Endodermal cell (in vitro differentiated cells): Measurements from ENCODE around the gene LIN28B. TPM values are rescaled to one million over a fixed set of nuclear protein-coding genes. Genes with fewer than 3 reads are reported as not detected.

ENCODE experiments used
- DNase-seq: peaks from one replicate; pipeline ENCODE4 v3.0.0-alpha.2; 2017
- H3K27ac ChIP-seq: 2 replicates; pipeline ENCODE4 v1.5.1; 2013; ENCODE audit warnings: mild to moderate bottlenecking, low read depth, low read length, moderate library complexity
- H3K27me3 ChIP-seq: 2 replicates; pipeline ENCODE4 v1.6.1; 2013; ENCODE audit warnings: mild to moderate bottlenecking, low read length, moderate library complexity; ENCODE audit not compliant: insufficient read depth, control insufficient read depth, poor library complexity, severe bottlenecking
- H3K36me3 ChIP-seq: 2 replicates; pipeline ENCODE4 v1.7.0; 2013; ENCODE audit warnings: mild to moderate bottlenecking, low read length, moderate library complexity; ENCODE audit not compliant: control insufficient read depth, insufficient read depth
- H3K4me1 ChIP-seq: one replicate; pipeline ENCODE4 v1.7.0; 2013; ENCODE audit warnings: low read length; ENCODE audit not compliant: control insufficient read depth, insufficient read depth
- H3K4me3 ChIP-seq: 2 replicates; pipeline ENCODE4 v1.5.1; 2013; ENCODE audit warnings: mild to moderate bottlenecking, low read length, moderate library complexity
- H3K9ac ChIP-seq: 2 replicates; pipeline ENCODE4 v1.6.1; 2013; ENCODE audit warnings: mild to moderate bottlenecking, low read length, moderate library complexity; ENCODE audit not compliant: poor library complexity, severe bottlenecking; ENCODE audit errors: extremely low read depth
- H3K9me3 ChIP-seq: 2 replicates; pipeline ENCODE4 v1.6.1; 2013; ENCODE audit warnings: mild to moderate bottlenecking, low read length, moderate library complexity; ENCODE audit not compliant: control insufficient read depth
- H3K27ac Mint-ChIP-seq: 2 replicates; pipeline ENCODE4 v1.8.0; 2020; ENCODE audit warnings: mixed read lengths
- H3K27me3 Mint-ChIP-seq: 2 replicates; pipeline ENCODE4 v1.8.0; 2021; ENCODE audit warnings: mild to moderate bottlenecking, mixed read lengths; ENCODE audit not compliant: insufficient read depth
- H3K36me3 Mint-ChIP-seq: 2 replicates; pipeline ENCODE4 v1.8.0; 2020; ENCODE audit warnings: low read depth, mixed read lengths
- H3K4me1 Mint-ChIP-seq: 2 replicates; pipeline ENCODE4 v1.8.0; 2020; ENCODE audit warnings: mixed read lengths
- H3K4me3 Mint-ChIP-seq: 2 replicates; pipeline ENCODE4 v1.8.0; 2020; ENCODE audit warnings: mild to moderate bottlenecking, moderate library complexity, mixed read lengths
- H3K9me3 Mint-ChIP-seq: 2 replicates; pipeline ENCODE4 v1.8.0; 2020; ENCODE audit warnings: mild to moderate bottlenecking, mixed read lengths
- CTCF ChIP-seq: fragments of 200-600 bp; sonication (generic); conservative IDR thresholded peaks from 2 replicates; pipeline ENCODE4 v1.5.0; 2021; ENCODE audit warnings: antibody characterized with exemption, mild to moderate bottlenecking
- WGBS, 2 experiments: methylation state at CpG; one replicate each; pipeline versions ENCODE4 v1.1.5 to v1.1.7; 2013; ENCODE audit warnings: missing lambda C conversion rate in 2 of 2, mixed read lengths in 1 of 2; ENCODE audit not compliant: insufficient coverage in 1 of 2, insufficient read length in 1 of 2; 5-methylcytosine and 5-hydroxymethylcytosine counted together
- total RNA-seq, 2 donors: library from RNA; stranded (reverse); fragmentation: NEBNext Ultra II Directional in 1 of 2; extraction: Animal tissue kit (Norgen Biotek cat#: 25700) in 1 of 2; gene quantifications; 2 replicates in 1 of 2; 3 replicates in 1 of 2; pipeline ENCODE4 v1.2.1, GENCODE V29; 2021

LIN28B gene
- total RNA-seq, 2 donors from 2014 or later = 65.1 to 65.3 TPM

DNA sequence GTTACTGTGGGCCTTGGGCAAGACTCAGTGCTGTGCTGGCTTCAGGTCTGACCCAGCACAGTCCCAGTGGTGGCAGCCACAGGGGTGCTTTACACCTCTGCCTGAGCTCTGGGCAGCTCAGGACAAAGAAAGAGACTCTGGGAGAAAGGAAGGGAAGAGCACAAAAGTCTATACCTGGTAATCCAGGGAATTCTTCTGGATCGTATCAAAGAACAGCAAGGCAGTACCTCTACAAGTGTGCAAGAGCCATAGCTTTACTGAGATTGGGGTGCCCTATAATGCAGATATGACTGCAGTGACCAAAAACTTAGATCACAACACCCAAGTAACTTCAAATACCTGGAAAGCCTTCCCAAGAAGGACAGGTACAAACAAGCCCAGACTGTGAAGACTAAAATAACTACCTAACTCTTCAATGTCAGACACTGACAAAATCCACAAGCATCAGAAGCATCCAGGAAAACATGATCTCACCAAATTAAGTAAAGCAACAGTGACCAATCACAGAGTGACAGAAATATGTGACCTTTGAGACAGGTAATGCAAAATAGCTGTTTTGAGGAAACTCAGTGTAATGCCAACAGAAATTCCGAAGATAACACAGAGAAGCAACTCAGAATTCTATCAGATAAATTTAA, 47.9 kb upstream of the LIN28B start:
- Mint-ChIP-seq H3K4me1 (no peaks in the 10 kb centered on the region), H3K36me3 (no peaks in the 10 kb centered on the region), H3K27me3 (no peaks in the 10 kb centered on the region), H3K4me3 (no peak overlapping the region), H3K9me3 (peaks cover 9% of the 10 kb centered on the region), H3K27ac (peak overlapping the region; percentile 33)
- DNase-seq = peak; percentile 47
- WGBS, 2 experiments = 86 to 96% methylated on average over 1 to 2 of the region's 2 CpGs
- H3K36me3 ChIP-seq = no peaks in the 10 kb centered on the region
- no peak overlapping the region for H3K4me3 ChIP-seq
- H3K9ac ChIP-seq = no peak overlapping the region
- H3K4me1 ChIP-seq = no peaks in the 10 kb centered on the region
- H3K27ac ChIP-seq = no peak overlapping the region
- H3K9me3 ChIP-seq = no peaks in the 10 kb centered on the region
- TF ChIP-seq CTCF = no peak
- no peaks in the 10 kb centered on the region for H3K27me3 ChIP-seq

DNA sequence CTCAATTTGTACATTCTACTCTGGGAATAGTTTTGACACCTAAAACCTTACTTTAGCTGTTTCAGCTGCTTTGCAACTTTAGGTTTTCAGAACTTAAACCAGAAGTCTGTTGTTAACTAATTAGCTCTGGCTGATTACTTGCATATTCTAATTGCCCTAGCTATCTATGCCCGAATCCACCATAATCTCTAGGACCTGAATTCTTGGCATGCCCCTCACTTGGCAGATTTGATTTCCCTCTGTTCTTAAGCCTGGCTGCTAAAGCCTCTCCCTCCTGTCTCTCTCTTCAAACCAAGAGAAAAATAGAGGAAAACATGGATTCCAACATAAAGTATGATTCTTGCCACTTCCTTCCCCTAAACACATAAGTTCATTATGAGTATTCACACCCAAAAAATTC, 35.0 kb upstream of the LIN28B start:
- Histone ChIP-seq H3K4me3 (no peak overlapping the region), H3K9ac (no peak overlapping the region), H3K4me1 (no peaks in the 10 kb centered on the region), H3K27ac (no peak overlapping the region), H3K36me3 (no peaks in the 10 kb centered on the region), H3K9me3 (no peaks in the 10 kb centered on the region), H3K27me3 (no peaks in the 10 kb centered on the region)
- Mint-ChIP-seq H3K9me3 (no peaks in the 10 kb centered on the region), H3K4me3 (no peak overlapping the region), H3K4me1 (peaks cover 7% of the 10 kb centered on the region), H3K36me3 (no peaks in the 10 kb centered on the region), H3K27me3 (no peaks in the 10 kb centered on the region), H3K27ac (no peak overlapping the region)
- no peak for DNase-seq
- 61 to 70% methylated on average over 1 of the region's 1 CpG for WGBS, 2 experiments
- no peak for TF ChIP-seq CTCF

DNA sequence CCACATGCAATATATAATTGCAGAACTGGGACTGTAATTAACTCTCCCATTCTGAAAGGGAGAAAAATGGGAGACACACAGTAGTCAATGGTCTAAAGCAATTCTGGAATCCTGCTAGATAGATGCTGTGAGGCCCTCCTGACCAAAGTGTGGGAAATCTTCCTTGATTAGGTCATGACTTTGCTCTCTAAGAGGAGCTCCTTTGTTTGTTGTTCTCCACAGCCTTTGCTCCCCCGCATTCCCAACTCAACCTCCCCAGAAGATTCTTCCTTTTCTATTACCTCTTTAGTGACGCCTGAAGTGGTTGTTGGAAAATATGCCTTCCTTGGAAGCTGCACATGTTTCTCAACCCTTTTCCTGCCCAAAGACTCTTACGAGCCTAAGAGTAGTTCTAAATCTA, 28.8 kb upstream of the LIN28B start:
- H3K4me3 Mint-ChIP-seq = no peak overlapping the region
- DNase-seq = no peak
- no peaks in the 10 kb centered on the region for H3K36me3 Mint-ChIP-seq
- H3K4me1 ChIP-seq = no peaks in the 10 kb centered on the region
- H3K9me3 ChIP-seq = no peaks in the 10 kb centered on the region
- no peaks in the 10 kb centered on the region for H3K27me3 Mint-ChIP-seq
- H3K27me3 ChIP-seq = no peaks in the 10 kb centered on the region
- 75 to 89% methylated on average over 2 to 3 of the region's 3 CpGs for WGBS, 2 experiments
- H3K9me3 Mint-ChIP-seq = no peaks in the 10 kb centered on the region
- no peak for TF ChIP-seq CTCF
- no peak overlapping the region for H3K9ac ChIP-seq
- no peak overlapping the region for H3K27ac Mint-ChIP-seq
- H3K27ac ChIP-seq = no peak overlapping the region
- H3K36me3 ChIP-seq = no peaks in the 10 kb centered on the region
- no peak overlapping the region for H3K4me3 ChIP-seq
- no peaks in the 10 kb centered on the region for H3K4me1 Mint-ChIP-seq
